Measurements from ENCODE around the gene MBP. TPM values are rescaled to one million over a fixed set of nuclear protein-coding genes. Genes with fewer than 3 reads are reported as not detected.

Gene MBP
- polyA plus RNA-seq, 1 donor from 2014 or later = 3.3 TPM

DNA sequence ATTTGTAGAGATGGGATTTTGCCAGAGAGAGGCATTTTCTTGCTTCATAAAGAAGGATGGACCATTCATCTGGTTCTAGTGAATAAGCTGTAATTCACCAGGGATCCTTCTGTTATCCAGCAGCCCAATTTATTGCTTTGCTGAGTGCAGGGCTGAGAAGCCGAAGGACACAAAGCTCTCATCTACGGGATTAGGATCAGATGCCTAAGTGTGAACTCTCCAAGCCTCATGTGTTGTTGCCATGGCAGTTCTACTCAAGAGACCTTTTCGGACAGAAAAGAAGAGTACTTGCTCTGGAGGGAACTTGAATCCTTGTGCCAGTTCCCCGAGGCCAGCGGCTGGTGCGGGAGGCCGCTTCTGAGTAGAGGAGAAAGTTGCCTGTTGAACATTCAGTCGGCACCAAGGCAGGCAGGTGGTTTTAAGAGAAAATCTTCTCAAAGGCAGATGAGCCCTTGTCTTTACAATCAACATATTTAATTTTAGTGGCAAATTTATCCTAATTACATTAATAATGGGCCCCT is 38.4 kb upstream of the MBP start:
- H3K27ac ChIP-seq (ENCODE audit: low read length) = no peak overlapping the region
- no peak overlapping the region for H3K4me2 ChIP-seq (ENCODE audit: low read length)
- no peak overlapping the region for H3K9ac ChIP-seq (ENCODE audit: low read length)
- H3K9me2 ChIP-seq (ENCODE audit: insufficient read depth, low read length) = no peaks in the 10 kb centered on the region
- no peaks in the 10 kb centered on the region for H3K36me3 ChIP-seq (ENCODE audit: insufficient read depth, low read length)
- H4K20me1 ChIP-seq (ENCODE audit: insufficient read depth) = no peaks in the 10 kb centered on the region
- no peaks in the 10 kb centered on the region for H3K9me3 ChIP-seq (ENCODE audit: low read length)
- H3K4me3 ChIP-seq (ENCODE audit: low read length) = no peak overlapping the region
- H3F3A ChIP-seq (ENCODE audit: insufficient read depth, low read length, poor library complexity, severe bottlenecking) = no peaks in the 10 kb centered on the region
- H3K79me2 ChIP-seq (replicated peaks; ENCODE audit: insufficient read depth, low read length) = no peaks in the 10 kb centered on the region
- H2AFZ ChIP-seq (ENCODE audit: low read depth, low read length) = no peak overlapping the region
- TF ChIP-seq MXI1 (conservative IDR thresholded peaks at IDR 0.05; ENCODE audit: poor library complexity, severe bottlenecking) = no peak
- no peak for TF ChIP-seq CTCF (IDR thresholded peaks at IDR 0.05; ENCODE audit: poor library complexity, severe bottlenecking)
- no peak for TF ChIP-seq SMC3 (conservative IDR thresholded peaks at IDR 0.05; ENCODE audit: poor library complexity)
- TF ChIP-seq REST (IDR thresholded peaks at IDR 0.05; ENCODE audit: borderline replicate concordance) = no peak
- no peak for TF ChIP-seq RAD21 (conservative IDR thresholded peaks at IDR 0.05)
- TF ChIP-seq EZH2 (IDR thresholded peaks at IDR 0.05; ENCODE audit: borderline replicate concordance, insufficient read depth, low read length, poor library complexity, severe bottlenecking) = no peak
- no peak for TF ChIP-seq TAF1 (IDR thresholded peaks at IDR 0.05; ENCODE audit: low read depth)
- no peaks in the 10 kb centered on the region for H3K27me3 ChIP-seq (ENCODE audit: insufficient read depth, low read depth, low read length)

GRCh38 chr18:77168811-77169311 is 36.3 kb upstream of the MBP start:
- Histone ChIP-seq H3K9ac (ENCODE audit: low read length) (no peak overlapping the region), H3K9me2 (ENCODE audit: insufficient read depth, low read length) (no peaks in the 10 kb centered on the region), H2AFZ (ENCODE audit: low read depth, low read length) (no peak overlapping the region), H4K20me1 (ENCODE audit: insufficient read depth) (no peaks in the 10 kb centered on the region), H3F3A (ENCODE audit: insufficient read depth, low read length, poor library complexity, severe bottlenecking) (no peaks in the 10 kb centered on the region), H3K4me3 (ENCODE audit: low read length) (no peak overlapping the region), H3K9me3 (ENCODE audit: low read length) (no peaks in the 10 kb centered on the region), H3K79me2 (replicated peaks; ENCODE audit: insufficient read depth, low read length) (no peaks in the 10 kb centered on the region), H3K27ac (ENCODE audit: low read length) (no peak overlapping the region), H3K36me3 (ENCODE audit: insufficient read depth, low read length) (no peaks in the 10 kb centered on the region), H3K4me2 (ENCODE audit: low read length) (no peak overlapping the region), H3K27me3 (ENCODE audit: insufficient read depth, low read depth, low read length) (no peaks in the 10 kb centered on the region)
- TF ChIP-seq RAD21 (conservative IDR thresholded peaks at IDR 0.05) = no peak
- no peak for TF ChIP-seq TAF1 (IDR thresholded peaks at IDR 0.05; ENCODE audit: low read depth)
- TF ChIP-seq CTCF (IDR thresholded peaks at IDR 0.05; ENCODE audit: poor library complexity, severe bottlenecking) = no peak

Measured in neural cell (in vitro differentiated cells).